ENCODE data around the gene CUL3. TPM values are rescaled to one million over a fixed set of nuclear protein-coding genes. Genes with fewer than 3 reads are reported as not detected.

The CUL3 gene
- total RNA-seq, 2 donors from 2014 or later = 26.5 to 33.3 TPM

DNA sequence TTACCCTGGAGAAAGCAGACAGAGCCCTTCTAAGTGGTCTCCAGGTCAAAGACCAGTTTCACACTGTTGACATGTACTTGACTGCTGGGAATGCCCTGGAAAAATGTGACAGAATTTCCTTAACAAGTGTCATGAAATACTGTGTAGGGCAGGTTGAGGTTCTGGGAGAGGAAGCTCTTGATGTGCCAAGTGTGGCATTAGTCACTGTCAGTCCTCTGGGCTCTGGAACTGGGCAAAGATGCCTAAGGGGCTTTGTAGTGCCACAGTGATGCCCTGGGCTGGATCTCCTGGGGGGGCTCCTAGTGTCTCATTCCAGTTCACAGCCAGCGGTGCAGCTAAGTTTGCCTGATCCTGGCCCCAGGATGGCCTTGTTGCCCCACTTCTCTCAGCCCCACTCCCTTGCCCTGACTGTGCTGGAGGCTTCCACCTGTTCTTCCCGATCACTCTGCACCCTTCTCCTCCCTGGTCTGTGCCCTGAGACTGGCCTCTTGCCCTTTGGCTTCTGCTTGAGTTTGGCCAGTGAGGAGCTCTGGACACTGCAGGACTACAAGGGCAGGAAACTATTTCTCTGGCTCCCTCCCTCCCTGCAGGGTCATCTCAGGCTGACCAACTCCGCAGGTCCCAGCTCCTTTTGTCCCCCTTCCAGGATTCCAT, 156.2 kb downstream of the CUL3 start:
- intact Hi-C loops (cut with DNase I) = no loop called here
- ATAC-seq = no peak
- H3K27ac ChIP-seq = no peak overlapping the region
- H3K9me3 ChIP-seq = no peaks in the 10 kb centered on the region
- DNase-seq = no peak
- H3K36me3 ChIP-seq (replicated peaks in 1 of 2; ENCODE audit: insufficient read depth in 1 of 2, low read depth in 2 of 2) = no peaks in the 10 kb centered on the region
- no peaks in the 10 kb centered on the region for H3K4me1 ChIP-seq
- 72 to 85% methylated on average over 2 to 3 of the region's 3 CpGs for WGBS, 2 donors
- H3K4me3 ChIP-seq = no peak overlapping the region
- no peaks in the 10 kb centered on the region for H3K27me3 ChIP-seq
- TF ChIP-seq, protein P1, sequence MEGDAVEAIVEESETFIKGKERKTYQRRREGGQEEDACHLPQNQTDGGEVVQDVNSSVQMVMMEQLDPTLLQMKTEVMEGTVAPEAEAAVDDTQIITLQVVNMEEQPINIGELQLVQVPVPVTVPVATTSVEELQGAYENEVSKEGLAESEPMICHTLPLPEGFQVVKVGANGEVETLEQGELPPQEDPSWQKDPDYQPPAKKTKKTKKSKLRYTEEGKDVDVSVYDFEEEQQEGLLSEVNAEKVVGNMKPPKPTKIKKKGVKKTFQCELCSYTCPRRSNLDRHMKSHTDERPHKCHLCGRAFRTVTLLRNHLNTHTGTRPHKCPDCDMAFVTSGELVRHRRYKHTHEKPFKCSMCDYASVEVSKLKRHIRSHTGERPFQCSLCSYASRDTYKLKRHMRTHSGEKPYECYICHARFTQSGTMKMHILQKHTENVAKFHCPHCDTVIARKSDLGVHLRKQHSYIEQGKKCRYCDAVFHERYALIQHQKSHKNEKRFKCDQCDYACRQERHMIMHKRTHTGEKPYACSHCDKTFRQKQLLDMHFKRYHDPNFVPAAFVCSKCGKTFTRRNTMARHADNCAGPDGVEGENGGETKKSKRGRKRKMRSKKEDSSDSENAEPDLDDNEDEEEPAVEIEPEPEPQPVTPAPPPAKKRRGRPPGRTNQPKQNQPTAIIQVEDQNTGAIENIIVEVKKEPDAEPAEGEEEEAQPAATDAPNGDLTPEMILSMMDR (IDR thresholded peaks at IDR 0.05) = no peak
- no peak for TF ChIP-seq POLR2A (IDR thresholded peaks at IDR 0.05)

DNA sequence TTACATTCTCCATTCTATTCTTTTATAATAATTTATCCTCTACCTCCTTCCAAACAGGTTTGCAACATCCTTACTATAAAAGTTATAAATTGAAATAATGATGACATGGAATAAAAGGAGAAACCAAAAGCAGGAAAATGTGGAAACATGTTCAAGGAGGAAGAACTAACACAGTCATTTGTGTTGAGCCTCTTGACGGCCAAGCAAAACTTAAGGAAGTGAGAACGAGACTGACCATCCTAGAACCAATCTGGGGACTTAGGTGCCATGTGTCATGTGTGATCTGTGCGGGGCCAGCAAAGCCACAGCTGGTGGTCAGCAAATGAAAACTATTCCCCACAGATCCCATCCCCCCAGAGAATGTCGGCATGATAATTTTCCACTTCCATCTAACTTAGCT, 157.7 kb downstream of the CUL3 start:
- no peak overlapping the region for H3K27ac ChIP-seq
- H3K36me3 ChIP-seq (replicated peaks in 1 of 2; ENCODE audit: insufficient read depth in 1 of 2, low read depth in 2 of 2) = no peaks in the 10 kb centered on the region
- no peaks in the 10 kb centered on the region for H3K9me3 ChIP-seq
- intact Hi-C loops (cut with DNase I) = no loop called here
- 62 to 65% methylated on average over 4 of the region's 4 CpGs for WGBS, 2 donors
- no peaks in the 10 kb centered on the region for H3K27me3 ChIP-seq
- no peak overlapping the region for H3K4me3 ChIP-seq
- H3K4me1 ChIP-seq = no peaks in the 10 kb centered on the region
- DNase-seq = no peak
- no peak for ATAC-seq
- no peak for TF ChIP-seq POLR2A (IDR thresholded peaks at IDR 0.05)
- TF ChIP-seq, protein P1 (IDR thresholded peaks at IDR 0.05) = no peak

DNA sequence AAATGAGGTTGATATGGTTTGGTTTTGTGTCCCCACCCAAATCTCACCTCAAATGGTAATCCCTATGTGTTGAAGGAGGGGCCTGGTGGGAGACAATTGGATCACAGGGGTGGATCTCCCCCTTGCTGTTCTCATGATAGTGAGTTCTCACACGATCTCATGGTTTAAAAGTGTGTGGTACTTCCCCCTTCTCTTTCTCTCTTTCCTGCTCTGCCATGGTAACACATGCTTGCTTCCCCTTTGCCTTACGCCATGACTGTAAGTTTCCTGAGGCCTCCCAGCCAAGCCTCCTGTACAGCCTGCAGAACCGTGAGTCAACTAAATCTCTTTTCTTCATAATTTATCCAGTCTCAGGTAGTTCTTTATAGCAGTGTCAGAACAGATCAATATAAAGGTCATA, 158.5 kb downstream of the CUL3 start:
- Histone ChIP-seq H3K4me3 (no peak overlapping the region), H3K27me3 (no peaks in the 10 kb centered on the region), H3K4me1 (no peaks in the 10 kb centered on the region), H3K9me3 (no peaks in the 10 kb centered on the region), H3K27ac (no peak overlapping the region), H3K36me3 (replicated peaks in 1 of 2; ENCODE audit: insufficient read depth in 1 of 2, low read depth in 2 of 2) (no peaks in the 10 kb centered on the region)
- TF ChIP-seq, protein P1 (IDR thresholded peaks at IDR 0.05) = no peak
- TF ChIP-seq POLR2A (IDR thresholded peaks at IDR 0.05) = no peak
- DNase-seq = no peak
- 39 to 58% methylated on average over 3 of the region's 3 CpGs for WGBS, 2 donors
- intact Hi-C loops (cut with DNase I) = no loop called here
- ATAC-seq = no peak

DNA sequence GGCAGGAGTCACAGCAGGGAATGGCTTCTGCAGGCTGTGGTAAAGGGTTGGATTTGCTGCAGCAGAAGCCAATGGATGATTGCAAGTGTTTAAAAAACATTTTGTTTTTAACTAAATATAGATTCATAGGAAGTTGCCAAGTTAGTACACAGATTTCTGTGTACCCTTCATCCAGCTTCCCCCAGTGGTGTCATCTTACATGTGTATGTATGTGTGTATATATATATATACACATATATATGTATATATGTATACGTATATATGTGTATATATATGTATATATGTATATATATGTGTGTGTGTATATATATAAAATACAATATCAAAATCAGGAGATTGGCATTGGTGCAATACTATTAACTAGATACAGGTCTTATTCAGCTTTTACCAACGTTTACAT, 164.1 kb downstream of the CUL3 start:
- Histone ChIP-seq H3K9me3 (no peaks in the 10 kb centered on the region), H3K4me1 (no peaks in the 10 kb centered on the region), H3K27me3 (no peaks in the 10 kb centered on the region), H3K27ac (no peak overlapping the region), H3K4me3 (no peak overlapping the region), H3K36me3 (replicated peaks in 1 of 2; ENCODE audit: insufficient read depth in 1 of 2, low read depth in 2 of 2) (no peaks in the 10 kb centered on the region)
- no peak for TF ChIP-seq POLR2A (IDR thresholded peaks at IDR 0.05)
- TF ChIP-seq, protein P1 (IDR thresholded peaks at IDR 0.05) = no peak
- intact Hi-C loops (cut with DNase I) = no loop called here
- ATAC-seq (no peak), DNase-seq (no peak)
- 49 to 55% methylated on average over 2 of the region's 2 CpGs for WGBS, 2 donors

Other genes with a start within 250 kb of the CUL3 start
- gene FAM124B, start 183.3 kb downstream of the CUL3 start, total RNA-seq = under 1 TPM in 1 of 2 donors, not detected in 1; 0.78 TPM
- not detected for gene CCDC195, start 131.0 kb upstream of the CUL3 start, total RNA-seq

Data from body of pancreas (tissue), 4 donors.